T-cell (primary cell): ENCODE results near the gene DTX3. TPM values are rescaled to one million over a fixed set of nuclear protein-coding genes. Genes with fewer than 3 reads are reported as not detected.
"Not testable (repeated sequence)": the region's sequence is repeated elsewhere in the genome, so short reads cannot be mapped to it uniquely, and the experiment has no call there.

Experiments
- ATAC-seq, 4 experiments: fragments of 200-7000 bp in 3 of 4; fragments of 150-1000 bp in 1 of 4; cut with Tn5 transposase; replicated peaks in 1 of 4; 1 replicate in 3 of 4; 2 replicates in 1 of 4; pipeline ENCODE4 v1.10.0; 2021; ENCODE audit warnings: moderate library complexity in 3 of 4, mild to moderate bottlenecking in 2 of 4, moderate number of reproducible peaks in 1 of 4
- CTCF ChIA-PET, 2 donors: fragments of 300-600 bp; sonication (Branson Sonifier 250); formaldehyde crosslinking; loops; one replicate each; lab custom pipeline; 2022; ENCODE audit warnings: antibody characterized with exemption in 2 of 2; lab: Charles Lee
- POLR2A ChIA-PET, 2 donors: fragments of 300-600 bp; sonication (Branson Sonifier 250); formaldehyde crosslinking; loops; one replicate each; lab custom pipeline; 2022; ENCODE audit warnings: antibody characterized with exemption in 2 of 2; lab: Charles Lee
- DNase-seq, 35 experiments: peaks; one replicate each; pipeline versions ENCODE4 v3.0.0 to v3.0.0-alpha.2; 2013 to 2023
- H3K27ac ChIP-seq: one replicate; pipeline ENCODE4 v1.5.1; 2013; ENCODE audit warnings: low read length
- H3K27me3 ChIP-seq, 2 experiments: replicated peaks in 1 of 2; 1 replicate in 1 of 2; 2 replicates in 1 of 2; pipeline versions ENCODE4 v1.6.1 to v1.7.0; 2013; ENCODE audit warnings: low read length in 1 of 2, mixed read lengths in 1 of 2; ENCODE audit not compliant: control insufficient read depth in 2 of 2, insufficient read depth in 2 of 2; ENCODE audit errors: extremely low read depth in 1 of 2
- H3K36me3 ChIP-seq, 2 donors: 1 replicate in 1 of 2; 2 replicates in 1 of 2; pipeline versions ENCODE4 v1.6.1 to v1.7.0; 2013; ENCODE audit warnings: low read length in 1 of 2; ENCODE audit not compliant: control insufficient read depth in 2 of 2, insufficient read depth in 1 of 2; ENCODE audit errors: extremely low read depth in 1 of 2
- H3K4me1 ChIP-seq, 2 experiments: 1 replicate in 1 of 2; 2 replicates in 1 of 2; pipeline versions ENCODE4 v1.6.1 to v1.7.0; 2013; ENCODE audit warnings: low read length in 2 of 2, mixed read lengths in 1 of 2; ENCODE audit not compliant: insufficient read depth in 2 of 2, control insufficient read depth in 1 of 2; ENCODE audit errors: extremely low read depth in 1 of 2
- H3K4me3 ChIP-seq, 2 donors: 1 replicate in 1 of 2; 2 replicates in 1 of 2; pipeline versions ENCODE4 v1.5.1 to v1.7.0; 2013; ENCODE audit warnings: mild to moderate bottlenecking in 2 of 2, low read length in 1 of 2, moderate library complexity in 1 of 2; ENCODE audit not compliant: control insufficient read depth in 1 of 2; ENCODE audit errors: extremely low read depth in 1 of 2
- H3K9me3 ChIP-seq: 2 replicates; pipeline ENCODE4 v1.7.0; 2013
- H3K27ac Mint-ChIP-seq, 2 donors: one replicate each; pipeline ENCODE4 v1.8.0; 2020 to 2021; ENCODE audit warnings: mild to moderate bottlenecking in 2 of 2, mixed read lengths in 2 of 2
- H3K27me3 Mint-ChIP-seq, 2 donors: one replicate each; pipeline ENCODE4 v1.8.0; 2021 to 2022; ENCODE audit warnings: mixed read lengths in 2 of 2
- H3K36me3 Mint-ChIP-seq: one replicate; pipeline ENCODE4 v1.8.0; 2021; ENCODE audit warnings: mixed read lengths
- H3K4me1 Mint-ChIP-seq, 3 donors: one replicate each; pipeline ENCODE4 v1.8.0; 2020 to 2022; ENCODE audit warnings: mixed read lengths in 3 of 3, mild to moderate bottlenecking in 1 of 3
- H3K4me3 Mint-ChIP-seq, 3 donors: one replicate each; pipeline ENCODE4 v1.8.0; 2020 to 2022; ENCODE audit warnings: mild to moderate bottlenecking in 3 of 3, mixed read lengths in 3 of 3, moderate library complexity in 3 of 3
- H3K9me3 Mint-ChIP-seq, 3 donors: one replicate each; pipeline ENCODE4 v1.8.0; 2020 to 2022; ENCODE audit warnings: mixed read lengths in 3 of 3
- WGBS: methylation state at CpG from one replicate; pipeline ENCODE4 v1.1.5; 2013; ENCODE audit warnings: missing lambda C conversion rate; ENCODE audit not compliant: insufficient coverage; 5-methylcytosine and 5-hydroxymethylcytosine counted together
- total RNA-seq, 35 experiments: library from RNA in 6 of 35; stranded (reverse) in 6 of 35; fragments of 120-200 nt in 1 of 35; gene quantifications; one replicate each; pipeline versions ENCODE4 v1.2.1 to v1.2.4 and lab custom pipeline; 2013 to 2026

The DTX3 gene
- total RNA-seq, 5 donors from 2014 or later (not counting 1 experiment from before 2014, with no cell fraction given) = 27.1 to 37.2 (median 30.4) TPM

- CTCF ChIA-PET = interaction anchor here (0.5 to 3.6 kb wide), 14 partner anchors 8 to 486 kb away, joined by 3 to 28 read pairs (median 4); partner anchors contain the start of gene B4GALNT1 (in 1 of the 2)
- H3K9me3 ChIP-seq = no peaks in the 10 kb centered on the region
- peaks cover 0 to 10% of the 10 kb centered on the region in 2 experiments for H3K4me1 ChIP-seq
- peaks cover 0 to 32% of the 10 kb centered on the region in 2 experiments for H3K27me3 ChIP-seq
- no peak overlapping the region for H3K27ac Mint-ChIP-seq
- WGBS = 80% methylated on average over 1 of the region's 2 CpGs
- H3K4me3 ChIP-seq = no peak overlapping the region
- no peaks in the 10 kb centered on the region for H3K36me3 Mint-ChIP-seq
- H3K9me3 Mint-ChIP-seq = no peaks in the 10 kb centered on the region
- H3K4me1 Mint-ChIP-seq = peaks cover 1 to 7% (median 6%) of the 10 kb centered on the region in 3 donors
- ATAC-seq (no peak), DNase-seq (no peak)
- POLR2A ChIA-PET = interaction anchor here (0.6 to 0.7 kb wide), 2 partner anchors 52 to 1746 kb away, joined by 4 to 8 read pairs; no protein-coding TSS in a partner anchor
- H3K27me3 Mint-ChIP-seq = peaks cover 0 to 10% of the 10 kb centered on the region in 2 donors
- H3K27ac ChIP-seq = no peak overlapping the region
- no peak overlapping the region for H3K4me3 Mint-ChIP-seq
- H3K36me3 ChIP-seq = no peaks in the 10 kb centered on the region
These were observed 19.5 kb upstream of the DTX3 start for GRCh38 chr12:57585156-57585555.

- Mint-ChIP-seq H3K36me3 (no peaks in the 10 kb centered on the region), H3K9me3 (no peaks in the 10 kb centered on the region), H3K27me3 (peaks cover 0 to 10% of the 10 kb centered on the region in 2 donors), H3K27ac (no peak overlapping the region), H3K4me3 (no peak overlapping the region), H3K4me1 (peaks cover 8 to 13% (median 13%) of the 10 kb centered on the region in 3 donors)
- POLR2A ChIA-PET = no interaction called here
- no peaks in the 10 kb centered on the region for H3K9me3 ChIP-seq
- peaks cover 0 to 32% of the 10 kb centered on the region in 2 experiments for H3K27me3 ChIP-seq
- WGBS = no CpG with 5 or more reads among the region's 3 CpGs
- DNase-seq (no peak), ATAC-seq (no peak)
- H3K4me1 ChIP-seq = peaks cover 4 to 17% of the 10 kb centered on the region in 2 experiments
- no peak overlapping the region for H3K27ac ChIP-seq
- H3K36me3 ChIP-seq = no peaks in the 10 kb centered on the region
- H3K4me3 ChIP-seq = no peak overlapping the region
- CTCF ChIA-PET = interaction anchor here (0.9 to 1.1 kb wide), 2 partner anchors 26 to 47 kb away, joined by 3 to 6 read pairs; partner anchors contain the start of gene B4GALNT1 (in 1 of the 2)
These were observed 18.5 kb upstream of the DTX3 start for GRCh38 chr12:57586128-57586527.

- Mint-ChIP-seq H3K9me3 (no peaks in the 10 kb centered on the region), H3K4me3 (no peak overlapping the region), H3K36me3 (no peaks in the 10 kb centered on the region), H3K27me3 (peaks cover 0 to 10% of the 10 kb centered on the region in 2 donors), H3K4me1 (peaks cover 12 to 19% (median 18%) of the 10 kb centered on the region in 3 donors), H3K27ac (no peak overlapping the region)
- Histone ChIP-seq H3K4me1 (peaks cover 4 to 24% of the 10 kb centered on the region in 2 experiments), H3K27ac (no peak overlapping the region), H3K4me3 (no peak overlapping the region), H3K36me3 (no peaks in the 10 kb centered on the region), H3K9me3 (no peaks in the 10 kb centered on the region), H3K27me3 (peaks cover 0 to 29% of the 10 kb centered on the region in 2 experiments)
- no peak for DNase-seq
- 89% methylated on average over 3 of the region's 3 CpGs for WGBS
- ChIA-PET CTCF (no interaction called here), POLR2A (no interaction called here)
- ATAC-seq = no peak
These were observed 17.7 kb upstream of the DTX3 start for GRCh38 chr12:57586832-57587429.

GRCh38 chr12:57588951-57589610 lies 15.5 kb upstream of the DTX3 start:
- Histone ChIP-seq H3K27me3 (peaks cover 0 to 16% of the 10 kb centered on the region in 2 experiments), H3K4me1 (peaks cover 7 to 25% of the 10 kb centered on the region in 2 experiments)
- H3K36me3 Mint-ChIP-seq, H3K36me3 ChIP-seq, ATAC-seq, H3K9me3 ChIP-seq, H3K27ac ChIP-seq, H3K27me3 Mint-ChIP-seq, H3K4me3 Mint-ChIP-seq, POLR2A ChIA-PET, H3K27ac Mint-ChIP-seq, H3K4me3 ChIP-seq, DNase-seq, H3K9me3 Mint-ChIP-seq: not testable (repeated sequence)
- CTCF ChIA-PET = interaction anchor here in 1 of 2 donors (0.6 kb wide), 1 partner anchor 46 kb away, joined by 3 read pairs; no protein-coding TSS in a partner anchor
- WGBS = 98% methylated on average over 10 of the region's 15 CpGs
- peaks cover 25 to 28% (median 28%) of the 10 kb centered on the region in 3 donors for H3K4me1 Mint-ChIP-seq

GRCh38 chr12:57590479-57590863 lies 14.2 kb upstream of the DTX3 start:
- no peak for DNase-seq
- Histone ChIP-seq H3K27ac (peak overlapping the region; percentile 73), H3K9me3 (no peaks in the 10 kb centered on the region), H3K36me3 (peaks cover 0 to 13% of the 10 kb centered on the region in 2 donors), H3K27me3 (peaks cover 0 to 10% of the 10 kb centered on the region in 2 experiments), H3K4me3 (peak overlapping the region; percentile 76 to 97), H3K4me1 (peaks cover 7 to 25% of the 10 kb centered on the region in 2 experiments)
- Mint-ChIP-seq H3K4me1 (peaks cover 25 to 30% (median 28%) of the 10 kb centered on the region in 3 donors), H3K36me3 (peaks cover 5% of the 10 kb centered on the region), H3K9me3 (no peaks in the 10 kb centered on the region), H3K27me3 (peaks cover 0 to 3% of the 10 kb centered on the region in 2 donors), H3K27ac (peak overlapping the region; percentile 86), H3K4me3 (peak overlapping the region; percentile 85 to 87 (median 85))
- POLR2A ChIA-PET = no interaction called here
- CTCF ChIA-PET = interaction anchor here in 1 of 2 donors (0.8 to 1.6 kb wide), 2 partner anchors 23 to 43 kb away, joined by 3 to 14 read pairs; partner anchors contain the start of gene B4GALNT1
- no CpG with 5 or more reads among the region's 2 CpGs for WGBS
- no peak for ATAC-seq
